ENCODE measurements around the gene IFT20. TPM values are rescaled to one million over a fixed set of nuclear protein-coding genes. Genes with fewer than 3 reads are reported as not detected.

IFT20 gene
- total and polyA plus RNA-seq, 2 donors (not counting 1 experiment from before 2014, with no cell fraction given) = 51.4 to 53.7 TPM

GRCh38 chr17:28306954-28307401 is 28.3 kb downstream of the IFT20 start:
- Histone ChIP-seq H4K20me1 (ENCODE audit: control insufficient read depth, extremely low read depth, insufficient read depth, low read length) (no peaks in the 10 kb centered on the region), H2AFZ (ENCODE audit: low read length) (no peak overlapping the region), H3K9ac (ENCODE audit: insufficient read depth, low read length) (no peak overlapping the region), H3K9me3 (ENCODE audit: control insufficient read depth, insufficient read depth, low read depth, low read length) (no peaks in the 10 kb centered on the region), H3K27ac (ENCODE audit: insufficient read depth, low read length) (no peak overlapping the region), H3K79me2 (ENCODE audit: control insufficient read depth, insufficient read depth, low read length) (no peaks in the 10 kb centered on the region), H3K36me3 (ENCODE audit: control insufficient read depth, insufficient read depth, low read length) (no peaks in the 10 kb centered on the region), H3K27me3 (ENCODE audit: control insufficient read depth, insufficient read depth, low read length) (peaks cover 7% of the 10 kb centered on the region), H3K4me2 (ENCODE audit: extremely low read depth, insufficient read depth, low read length) (no peak overlapping the region), H3K4me1 (ENCODE audit: control insufficient read depth, extremely low read depth, insufficient read depth, low read length) (no peaks in the 10 kb centered on the region), H3K4me3 (replicated peaks in 1 of 4; ENCODE audit: control extremely low read depth in 1 of 4, insufficient read depth in 1 of 4, low read depth in 3 of 4, low read length in 4 of 4) (no peak overlapping the region)
- TF ChIP-seq EZH2 (IDR thresholded peaks at IDR 0.05; ENCODE audit: low read length, missing control alignments) (no peak), CTCF (conservative IDR thresholded peaks at IDR 0.05 in 1 of 2, IDR thresholded peaks at IDR 0.05 in 1 of 2; ENCODE audit: low read depth in 1 of 2, low read length in 2 of 2) (no peak)
- no peak for DNase-seq (ENCODE audit: low read depth in 2 of 2)

GRCh38 chr17:28298449-28298848 is 36.8 kb downstream of the IFT20 start:
- no peak for DNase-seq (ENCODE audit: low read depth in 2 of 2)
- H3K27ac ChIP-seq (ENCODE audit: insufficient read depth, low read length) = no peak overlapping the region
- no peaks in the 10 kb centered on the region for H4K20me1 ChIP-seq (ENCODE audit: control insufficient read depth, extremely low read depth, insufficient read depth, low read length)
- no peaks in the 10 kb centered on the region for H3K9me3 ChIP-seq (ENCODE audit: control insufficient read depth, insufficient read depth, low read depth, low read length)
- TF ChIP-seq EZH2 (IDR thresholded peaks at IDR 0.05; ENCODE audit: low read length, missing control alignments) (no peak), CTCF (conservative IDR thresholded peaks at IDR 0.05 in 1 of 2, IDR thresholded peaks at IDR 0.05 in 1 of 2; ENCODE audit: low read depth in 1 of 2, low read length in 2 of 2) (no peak)
- H3K36me3 ChIP-seq (ENCODE audit: control insufficient read depth, insufficient read depth, low read length) = no peaks in the 10 kb centered on the region
- H3K27me3 ChIP-seq (ENCODE audit: control insufficient read depth, insufficient read depth, low read length) = no peaks in the 10 kb centered on the region
- H3K9ac ChIP-seq (ENCODE audit: insufficient read depth, low read length) = no peak overlapping the region
- H3K79me2 ChIP-seq (ENCODE audit: control insufficient read depth, insufficient read depth, low read length) = no peaks in the 10 kb centered on the region
- no peaks in the 10 kb centered on the region for H3K4me1 ChIP-seq (ENCODE audit: control insufficient read depth, extremely low read depth, insufficient read depth, low read length)
- H3K4me2 ChIP-seq (ENCODE audit: extremely low read depth, insufficient read depth, low read length) = no peak overlapping the region
- no peak overlapping the region for H3K4me3 ChIP-seq (replicated peaks in 1 of 4; ENCODE audit: control extremely low read depth in 1 of 4, insufficient read depth in 1 of 4, low read depth in 3 of 4, low read length in 4 of 4)
- H2AFZ ChIP-seq (ENCODE audit: low read length) = no peak overlapping the region

- Histone ChIP-seq H3K4me1 (ENCODE audit: control insufficient read depth, extremely low read depth, insufficient read depth, low read length) (no peaks in the 10 kb centered on the region), H3K4me3 (replicated peaks in 1 of 4; ENCODE audit: control extremely low read depth in 1 of 4, insufficient read depth in 1 of 4, low read depth in 3 of 4, low read length in 4 of 4) (no peak overlapping the region), H3K9me3 (ENCODE audit: control insufficient read depth, insufficient read depth, low read depth, low read length) (no peaks in the 10 kb centered on the region), H3K36me3 (ENCODE audit: control insufficient read depth, insufficient read depth, low read length) (no peaks in the 10 kb centered on the region), H3K79me2 (ENCODE audit: control insufficient read depth, insufficient read depth, low read length) (no peaks in the 10 kb centered on the region), H3K9ac (ENCODE audit: insufficient read depth, low read length) (no peak overlapping the region), H3K27ac (ENCODE audit: insufficient read depth, low read length) (no peak overlapping the region), H2AFZ (ENCODE audit: low read length) (no peak overlapping the region), H3K27me3 (ENCODE audit: control insufficient read depth, insufficient read depth, low read length) (no peaks in the 10 kb centered on the region), H3K4me2 (ENCODE audit: extremely low read depth, insufficient read depth, low read length) (no peak overlapping the region), H4K20me1 (ENCODE audit: control insufficient read depth, extremely low read depth, insufficient read depth, low read length) (no peaks in the 10 kb centered on the region)
- DNase-seq (ENCODE audit: low read depth in 2 of 2) = no peak
- TF ChIP-seq EZH2 (IDR thresholded peaks at IDR 0.05; ENCODE audit: low read length, missing control alignments) (no peak), CTCF (conservative IDR thresholded peaks at IDR 0.05 in 1 of 2, IDR thresholded peaks at IDR 0.05 in 1 of 2; ENCODE audit: low read depth in 1 of 2, low read length in 2 of 2) (no peak)
Observed at GRCh38 chr17:28295677-28296578, 39.3 kb downstream of the IFT20 start.

Measured in fibroblast of lung (primary cell).